SK-N-SH (cell line): ENCODE data around the gene MCM9.

Experiments used
- NRF1 ChIP-seq: IDR thresholded peaks from 2 replicates; pipeline ENCODE4 v1.6.1; 2012; ENCODE audit warnings: low read depth, mild to moderate bottlenecking, low read length
- POLR2AphosphoS5 ChIP-seq: IDR thresholded peaks from 2 replicates; pipeline ENCODE4 v1.6.1; 2012; ENCODE audit warnings: low read depth, low read length
- TAF1 ChIP-seq: IDR thresholded peaks from 2 replicates; pipeline ENCODE4 v1.6.1; 2012; ENCODE audit warnings: low read depth, mild to moderate bottlenecking, low read length, moderate library complexity, borderline replicate concordance
- TCF12 ChIP-seq: IDR thresholded peaks from 2 replicates; pipeline ENCODE4 v1.4.0; 2012
- TF ChIP-seq, protein P1 (sequence below): fragments of 200-600 bp; sonication (generic); IDR thresholded peaks from 2 replicates; pipeline ENCODE4 v1.6.1; 2017; ENCODE audit warnings: antibody characterized with exemption, mild to moderate bottlenecking, moderate library complexity
- TF ChIP-seq, protein P2 (sequence below): fragments of 150-350 bp; IDR thresholded peaks from 2 replicates; pipeline ENCODE4 v1.6.1; 2017; ENCODE audit warnings: antibody characterized with exemption, low read length, low read depth, borderline replicate concordance

- TF ChIP-seq, protein P1, sequence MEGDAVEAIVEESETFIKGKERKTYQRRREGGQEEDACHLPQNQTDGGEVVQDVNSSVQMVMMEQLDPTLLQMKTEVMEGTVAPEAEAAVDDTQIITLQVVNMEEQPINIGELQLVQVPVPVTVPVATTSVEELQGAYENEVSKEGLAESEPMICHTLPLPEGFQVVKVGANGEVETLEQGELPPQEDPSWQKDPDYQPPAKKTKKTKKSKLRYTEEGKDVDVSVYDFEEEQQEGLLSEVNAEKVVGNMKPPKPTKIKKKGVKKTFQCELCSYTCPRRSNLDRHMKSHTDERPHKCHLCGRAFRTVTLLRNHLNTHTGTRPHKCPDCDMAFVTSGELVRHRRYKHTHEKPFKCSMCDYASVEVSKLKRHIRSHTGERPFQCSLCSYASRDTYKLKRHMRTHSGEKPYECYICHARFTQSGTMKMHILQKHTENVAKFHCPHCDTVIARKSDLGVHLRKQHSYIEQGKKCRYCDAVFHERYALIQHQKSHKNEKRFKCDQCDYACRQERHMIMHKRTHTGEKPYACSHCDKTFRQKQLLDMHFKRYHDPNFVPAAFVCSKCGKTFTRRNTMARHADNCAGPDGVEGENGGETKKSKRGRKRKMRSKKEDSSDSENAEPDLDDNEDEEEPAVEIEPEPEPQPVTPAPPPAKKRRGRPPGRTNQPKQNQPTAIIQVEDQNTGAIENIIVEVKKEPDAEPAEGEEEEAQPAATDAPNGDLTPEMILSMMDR: no peak
- TF ChIP-seq TCF12: no peak
- no peak for TF ChIP-seq POLR2AphosphoS5
- TF ChIP-seq, protein P2, sequence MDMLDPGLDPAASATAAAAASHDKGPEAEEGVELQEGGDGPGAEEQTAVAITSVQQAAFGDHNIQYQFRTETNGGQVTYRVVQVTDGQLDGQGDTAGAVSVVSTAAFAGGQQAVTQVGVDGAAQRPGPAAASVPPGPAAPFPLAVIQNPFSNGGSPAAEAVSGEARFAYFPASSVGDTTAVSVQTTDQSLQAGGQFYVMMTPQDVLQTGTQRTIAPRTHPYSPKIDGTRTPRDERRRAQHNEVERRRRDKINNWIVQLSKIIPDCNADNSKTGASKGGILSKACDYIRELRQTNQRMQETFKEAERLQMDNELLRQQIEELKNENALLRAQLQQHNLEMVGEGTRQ: no peak
- TF ChIP-seq NRF1: no peak
- TF ChIP-seq TAF1: no peak
Observed at GRCh38 chr6:118981884-118982574, 47.1 kb upstream of the MCM9 start.
